ENCODE measurements around the gene ZNF524. TPM values are rescaled to one million over a fixed set of nuclear protein-coding genes. Genes with fewer than 3 reads are reported as not detected.

The ZNF524 gene
- total and polyA plus RNA-seq, 5 donors from 2014 or later = 13.7 to 53.7 (median 42.7) TPM

GRCh38 chr19:55646889-55647731 is 47.0 kb downstream of the ZNF524 start:
- H3K27ac ChIP-seq (ENCODE audit: insufficient read depth, low read length, poor library complexity, severe bottlenecking) = peak overlapping the region; percentile 55
- no peaks in the 10 kb centered on the region for H3K9me3 ChIP-seq (ENCODE audit: control insufficient read depth in 2 of 2, low read length in 2 of 2)
- no peaks in the 10 kb centered on the region for H3K27me3 ChIP-seq (ENCODE audit: control insufficient read depth, insufficient read depth, low read length)
- Mint-ChIP-seq H3K9me3 (no peaks in the 10 kb centered on the region), H3K27me3 (peaks cover 6% of the 10 kb centered on the region), H3K4me3 (peak overlapping the region; percentile 79 to 90 (median 85)), H3K4me1 (peaks cover 0 to 50% (median 20%) of the 10 kb centered on the region in 4 donors), H3K27ac (peak overlapping the region in 2 of 3 donors; percentile 38 to 62), H3K36me3 (no peaks in the 10 kb centered on the region)
- ATAC-seq (ENCODE audit: low read depth in 2 of 2) = no peak
- H3K4me1 ChIP-seq (ENCODE audit: control insufficient read depth, insufficient read depth, low read length, poor library complexity, severe bottlenecking) = peaks cover 47% of the 10 kb centered on the region
- peak overlapping the region; percentile 26 for H3K4me3 ChIP-seq (ENCODE audit: low read depth, low read length)
- no peak for DNase-seq
- peaks cover 8% of the 10 kb centered on the region for H3K36me3 ChIP-seq (ENCODE audit: control insufficient read depth, insufficient read depth, low read length)

GRCh38 chr19:55647732-55648584 is 47.9 kb downstream of the ZNF524 start, which contains the start of gene CCDC106:
CCDC106 (plus strand) TSS chr19:55648212; CDS start chr19:55649047, 835 bp downstream.
- DNase-seq (peak in 2 of 3 donors; percentile 39 to 55), ATAC-seq (ENCODE audit: low read depth in 2 of 2) (peak in 1 of 2 donors; percentile 20)
- no peaks in the 10 kb centered on the region for H3K27me3 ChIP-seq (ENCODE audit: control insufficient read depth, insufficient read depth, low read length)
- H3K36me3 Mint-ChIP-seq = no peaks in the 10 kb centered on the region
- no peaks in the 10 kb centered on the region for H3K9me3 ChIP-seq (ENCODE audit: control insufficient read depth in 2 of 2, low read length in 2 of 2)
- peaks cover 8% of the 10 kb centered on the region for H3K36me3 ChIP-seq (ENCODE audit: control insufficient read depth, insufficient read depth, low read length)
- H3K4me3 ChIP-seq (ENCODE audit: low read depth, low read length) = peak within 1 kb of the TSS; percentile 26
- H3K4me1 ChIP-seq (ENCODE audit: control insufficient read depth, insufficient read depth, low read length, poor library complexity, severe bottlenecking) = peaks cover 39% of the 10 kb centered on the region
- peaks cover 0 to 46% (median 18%) of the 10 kb centered on the region in 4 donors for H3K4me1 Mint-ChIP-seq
- peaks cover 6% of the 10 kb centered on the region for H3K27me3 Mint-ChIP-seq
- peak within 1 kb of the TSS; percentile 55 for H3K27ac ChIP-seq (ENCODE audit: insufficient read depth, low read length, poor library complexity, severe bottlenecking)
- H3K27ac Mint-ChIP-seq = peak within 1 kb of the TSS in 2 of 3 donors; percentile 38 to 62
- H3K9me3 Mint-ChIP-seq = no peaks in the 10 kb centered on the region
- peak within 1 kb of the TSS; percentile 79 to 90 (median 85) for H3K4me3 Mint-ChIP-seq

GRCh38 chr19:55648585-55649267 is 48.6 kb downstream of the ZNF524 start:
- Histone ChIP-seq H3K27ac (ENCODE audit: insufficient read depth, low read length, poor library complexity, severe bottlenecking) (no peak overlapping the region), H3K27me3 (ENCODE audit: control insufficient read depth, insufficient read depth, low read length) (no peaks in the 10 kb centered on the region), H3K36me3 (ENCODE audit: control insufficient read depth, insufficient read depth, low read length) (peaks cover 8% of the 10 kb centered on the region), H3K4me1 (ENCODE audit: control insufficient read depth, insufficient read depth, low read length, poor library complexity, severe bottlenecking) (peaks cover 35% of the 10 kb centered on the region), H3K9me3 (ENCODE audit: control insufficient read depth in 2 of 2, low read length in 2 of 2) (no peaks in the 10 kb centered on the region), H3K4me3 (ENCODE audit: low read depth, low read length) (no peak overlapping the region)
- ATAC-seq (ENCODE audit: low read depth in 2 of 2) (no peak), DNase-seq (no peak)
- H3K9me3 Mint-ChIP-seq = no peaks in the 10 kb centered on the region
- no peaks in the 10 kb centered on the region for H3K36me3 Mint-ChIP-seq
- peaks cover 0 to 44% (median 14%) of the 10 kb centered on the region in 4 donors for H3K4me1 Mint-ChIP-seq
- H3K27me3 Mint-ChIP-seq = peaks cover 4% of the 10 kb centered on the region
- H3K27ac Mint-ChIP-seq = no peak overlapping the region
- peak overlapping the region; percentile 32 to 79 (median 74) for H3K4me3 Mint-ChIP-seq

DNA sequence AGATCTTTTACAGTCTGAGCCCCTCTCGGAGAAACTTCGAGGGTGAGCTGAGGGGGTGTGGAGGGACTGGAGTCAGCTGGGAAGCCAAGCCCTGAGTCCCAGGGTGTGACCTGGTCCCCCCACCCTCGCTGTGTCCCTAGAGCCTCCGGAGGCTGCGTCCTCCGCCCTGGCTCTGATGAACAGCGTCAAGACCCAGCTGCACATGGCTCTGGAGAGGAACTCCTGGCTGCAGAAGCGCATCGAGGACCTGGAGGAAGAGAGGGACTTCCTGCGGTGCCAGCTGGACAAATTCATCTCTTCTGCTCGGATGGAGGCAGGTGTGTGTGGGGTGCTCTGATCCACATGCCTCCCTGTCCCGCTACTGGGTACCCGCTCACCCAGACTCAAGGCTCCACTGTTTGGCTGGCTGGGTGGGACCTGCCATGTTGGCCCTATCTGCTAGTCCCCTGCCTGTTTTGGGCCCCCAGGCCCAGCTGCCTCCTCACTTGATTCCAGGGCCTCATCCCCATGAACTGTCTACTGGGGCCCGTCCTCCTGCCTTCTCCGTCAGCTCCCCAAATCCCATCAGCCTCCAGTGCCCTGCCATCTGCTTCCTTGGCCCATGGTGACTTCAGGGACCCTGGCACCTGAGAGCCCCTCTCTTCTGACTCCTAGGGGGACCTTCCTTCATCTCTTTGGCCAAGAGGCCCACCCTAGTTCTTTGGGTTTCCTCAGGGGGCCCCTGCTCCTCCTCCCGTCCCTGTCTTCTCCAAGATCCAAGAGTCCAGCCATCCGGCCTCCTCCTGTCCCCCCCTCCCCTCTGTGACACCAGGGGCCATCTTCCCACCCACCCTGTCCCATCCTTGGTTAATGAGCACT is 49.4 kb downstream of the ZNF524 start:
- peaks cover 12% of the 10 kb centered on the region for H3K27me3 Mint-ChIP-seq
- no peak for ATAC-seq (ENCODE audit: low read depth in 2 of 2)
- H3K27me3 ChIP-seq (ENCODE audit: control insufficient read depth, insufficient read depth, low read length) = no peaks in the 10 kb centered on the region

GRCh38 chr19:55650126-55650557 is 50.1 kb downstream of the ZNF524 start:
- Histone ChIP-seq H3K27ac (ENCODE audit: insufficient read depth, low read length, poor library complexity, severe bottlenecking) (no peak overlapping the region), H3K27me3 (ENCODE audit: control insufficient read depth, insufficient read depth, low read length) (no peaks in the 10 kb centered on the region), H3K9me3 (ENCODE audit: control insufficient read depth in 2 of 2, low read length in 2 of 2) (no peaks in the 10 kb centered on the region), H3K4me3 (ENCODE audit: low read depth, low read length) (no peak overlapping the region), H3K4me1 (ENCODE audit: control insufficient read depth, insufficient read depth, low read length, poor library complexity, severe bottlenecking) (peaks cover 21% of the 10 kb centered on the region), H3K36me3 (ENCODE audit: control insufficient read depth, insufficient read depth, low read length) (peaks cover 4% of the 10 kb centered on the region)
- no peaks in the 10 kb centered on the region for H3K36me3 Mint-ChIP-seq
- H3K4me3 Mint-ChIP-seq = peak overlapping the region; percentile 55 to 76 (median 64)
- peak overlapping the region in 2 of 3 donors; percentile 56 to 62 for H3K27ac Mint-ChIP-seq
- H3K27me3 Mint-ChIP-seq = peaks cover 14% of the 10 kb centered on the region
- peaks cover 0 to 2% (median 0%) of the 10 kb centered on the region in 7 donors for H3K9me3 Mint-ChIP-seq
- peaks cover 0 to 36% (median 11%) of the 10 kb centered on the region in 4 donors for H3K4me1 Mint-ChIP-seq
- ATAC-seq (ENCODE audit: low read depth in 2 of 2) (no peak), DNase-seq (no peak)

More for the DNA sequence above, 49.4 kb downstream of the ZNF524 start:
- Histone ChIP-seq H3K4me1 (ENCODE audit: control insufficient read depth, insufficient read depth, low read length, poor library complexity, severe bottlenecking) (peaks cover 27% of the 10 kb centered on the region), H3K4me3 (ENCODE audit: low read depth, low read length) (no peak overlapping the region), H3K27ac (ENCODE audit: insufficient read depth, low read length, poor library complexity, severe bottlenecking) (no peak overlapping the region), H3K36me3 (ENCODE audit: control insufficient read depth, insufficient read depth, low read length) (peaks cover 8% of the 10 kb centered on the region), H3K9me3 (ENCODE audit: control insufficient read depth in 2 of 2, low read length in 2 of 2) (no peaks in the 10 kb centered on the region)
- Mint-ChIP-seq H3K9me3 (peaks cover 0 to 2% (median 0%) of the 10 kb centered on the region in 7 donors), H3K4me1 (peaks cover 0 to 38% (median 11%) of the 10 kb centered on the region in 4 donors), H3K4me3 (peak overlapping the region; percentile 55 to 84 (median 76)), H3K27ac (peak overlapping the region in 1 of 3 donors; percentile 56), H3K36me3 (no peaks in the 10 kb centered on the region)
- no peak for DNase-seq

GRCh38 chr19:55650602-55651230 is 50.6 kb downstream of the ZNF524 start:
- Histone ChIP-seq H3K27me3 (ENCODE audit: control insufficient read depth, insufficient read depth, low read length) (no peaks in the 10 kb centered on the region), H3K36me3 (ENCODE audit: control insufficient read depth, insufficient read depth, low read length) (no peaks in the 10 kb centered on the region), H3K4me1 (ENCODE audit: control insufficient read depth, insufficient read depth, low read length, poor library complexity, severe bottlenecking) (peaks cover 24% of the 10 kb centered on the region), H3K9me3 (ENCODE audit: control insufficient read depth in 2 of 2, low read length in 2 of 2) (no peaks in the 10 kb centered on the region), H3K4me3 (ENCODE audit: low read depth, low read length) (no peak overlapping the region), H3K27ac (ENCODE audit: insufficient read depth, low read length, poor library complexity, severe bottlenecking) (no peak overlapping the region)
- Mint-ChIP-seq H3K36me3 (peaks cover 1% of the 10 kb centered on the region), H3K4me3 (peak overlapping the region; percentile 29 to 72 (median 58)), H3K4me1 (peaks cover 0 to 35% (median 10%) of the 10 kb centered on the region in 4 donors), H3K9me3 (peaks cover 0 to 2% (median 0%) of the 10 kb centered on the region in 7 donors), H3K27ac (peak overlapping the region in 1 of 3 donors; percentile 31), H3K27me3 (peaks cover 14% of the 10 kb centered on the region)
- no peak for ATAC-seq (ENCODE audit: low read depth in 2 of 2)
- no peak for DNase-seq

All from CD4-positive, CD25-positive, alpha-beta regulatory T cell (primary cell).